Stimulated activated CD4-positive, alpha-beta T cell treated with anti-CD3 and anti-CD28 coated beads, Interleukin-1b, Interleukin-23, amount 100 ng/mL, for 1 hour (primary cell): ENCODE data around the gene PPFIBP1.
"Not testable (repeated sequence)": the region's sequence is repeated elsewhere in the genome, so short reads cannot be mapped to it uniquely, and the experiment has no call there.

Experiments
- DNase-seq, 2 donors: peaks; one replicate each; pipeline ENCODE4 v3.0.0-alpha.2; 2020; ENCODE audit warnings: low read depth in 2 of 2

Gene PPFIBP1

DNA sequence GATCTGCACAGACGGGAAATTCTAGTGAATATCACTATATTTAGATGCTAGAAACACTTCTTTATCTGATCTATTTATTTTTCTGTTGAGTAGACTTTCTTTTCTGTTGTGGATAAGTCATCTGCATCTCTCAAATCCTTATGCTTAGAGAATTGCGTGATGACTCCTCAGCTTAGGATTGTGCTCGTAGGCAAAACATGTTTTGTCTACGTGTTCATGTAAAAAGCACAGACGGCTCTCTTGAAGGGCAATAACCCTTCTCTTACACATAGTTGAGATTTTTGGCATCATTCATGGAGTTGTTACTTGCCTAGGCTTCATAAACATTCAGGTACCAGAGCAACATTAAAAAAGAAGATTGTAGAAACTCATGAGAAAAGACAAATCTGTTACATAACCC is 18.6 kb downstream of the PPFIBP1 start:
- DNase-seq = no peak

DNA sequence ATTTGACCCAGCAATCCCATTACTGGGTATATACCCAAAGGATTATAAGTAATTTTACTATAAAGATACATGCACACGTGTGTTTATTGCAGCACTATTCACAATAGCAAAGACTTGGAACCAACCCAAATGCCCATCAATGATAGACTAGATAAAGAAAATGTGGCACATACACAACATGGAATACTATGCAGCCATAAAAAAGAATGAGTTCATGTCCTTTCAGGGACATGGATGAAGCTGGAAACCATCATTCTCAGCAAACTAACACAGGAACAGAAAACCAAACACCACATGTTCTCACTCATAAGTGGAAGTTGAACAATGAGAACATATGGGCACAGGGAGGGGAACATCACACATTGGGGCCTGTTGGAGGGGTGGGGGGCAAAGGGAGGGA is 20.9 kb downstream of the PPFIBP1 start:
- DNase-seq = not testable (repeated sequence)

DNA sequence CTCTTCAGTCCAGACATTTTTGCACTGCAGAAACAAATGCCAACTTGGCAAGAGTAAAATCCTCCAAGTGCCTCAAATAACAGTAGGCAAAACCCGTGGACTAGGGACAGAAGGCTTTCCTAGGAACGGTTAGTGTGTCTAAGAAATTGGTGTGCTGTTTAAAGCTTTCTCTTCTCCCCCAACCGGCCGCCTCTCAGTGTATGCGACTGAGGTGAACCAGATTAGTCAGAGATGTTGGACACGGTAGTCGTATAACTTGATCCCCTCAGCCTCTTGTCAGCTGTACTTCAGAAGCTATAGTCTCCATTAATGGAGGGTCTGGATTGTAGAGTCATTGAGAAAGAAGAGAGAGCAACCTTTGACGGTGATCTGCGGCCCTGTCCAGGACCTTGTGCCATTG is 21.7 kb downstream of the PPFIBP1 start:
- DNase-seq = no peak

DNA sequence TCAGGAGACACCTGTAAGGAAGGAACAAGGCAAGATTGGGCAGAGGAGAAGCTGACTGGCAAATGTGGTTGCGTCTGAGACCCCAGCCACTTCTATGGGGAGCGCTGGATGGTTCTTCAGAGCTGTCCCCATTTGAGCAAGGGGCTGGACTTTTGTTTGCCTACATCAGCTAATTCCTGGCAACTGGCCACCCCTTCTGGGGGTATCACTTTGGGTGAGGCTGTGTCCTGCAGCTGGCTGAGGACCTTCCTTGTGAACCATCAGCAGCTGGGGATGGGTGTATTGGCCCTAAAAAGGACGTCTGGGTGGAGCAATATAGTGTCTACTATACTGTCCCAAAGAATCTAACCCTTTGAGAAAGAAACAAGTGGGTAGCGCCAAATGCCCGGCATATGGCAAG is 23.6 kb downstream of the PPFIBP1 start:
- no peak for DNase-seq

DNA sequence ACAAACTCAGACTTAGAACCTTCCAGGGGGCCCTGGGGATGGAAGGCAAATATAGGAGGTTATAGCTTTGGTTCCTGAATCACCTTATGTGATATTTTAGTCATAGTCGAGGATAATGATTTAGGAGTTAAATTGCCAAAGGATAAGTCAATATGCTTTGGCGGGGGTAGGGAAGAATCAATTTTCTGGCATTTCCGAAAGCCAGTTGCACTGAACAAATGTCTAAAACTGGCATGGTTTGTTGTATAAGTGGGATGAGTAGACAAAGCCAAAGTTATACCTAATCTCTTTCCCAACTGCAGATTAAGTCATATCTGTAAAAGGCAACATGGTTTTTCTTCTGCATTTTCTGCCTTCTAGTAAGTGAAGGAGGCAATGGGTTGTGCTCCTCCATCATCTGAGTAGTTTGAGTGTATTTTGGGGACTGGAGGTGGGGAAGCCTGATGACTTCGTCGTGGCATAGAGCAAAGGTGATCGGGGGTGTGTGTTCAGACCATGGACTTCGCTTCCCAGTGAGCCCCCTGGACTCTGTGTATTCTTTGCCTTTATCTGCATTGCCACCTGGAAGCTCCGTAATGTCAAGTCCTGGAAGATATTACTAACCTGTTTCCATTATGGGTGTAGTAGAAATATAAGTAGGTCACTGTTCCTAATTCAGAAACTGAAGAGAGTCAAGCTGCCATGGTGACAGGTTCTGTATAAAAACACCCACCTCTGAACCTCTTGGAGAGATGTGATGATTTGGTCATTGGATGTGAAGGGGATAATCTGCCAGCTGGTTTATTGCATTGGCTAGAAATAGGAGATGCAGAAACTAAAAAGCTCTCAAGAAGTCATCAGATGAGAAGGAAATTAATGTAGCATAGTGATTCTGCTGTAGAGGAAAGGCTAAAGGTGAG is 24.5 kb downstream of the PPFIBP1 start:
- DNase-seq = no peak

DNA sequence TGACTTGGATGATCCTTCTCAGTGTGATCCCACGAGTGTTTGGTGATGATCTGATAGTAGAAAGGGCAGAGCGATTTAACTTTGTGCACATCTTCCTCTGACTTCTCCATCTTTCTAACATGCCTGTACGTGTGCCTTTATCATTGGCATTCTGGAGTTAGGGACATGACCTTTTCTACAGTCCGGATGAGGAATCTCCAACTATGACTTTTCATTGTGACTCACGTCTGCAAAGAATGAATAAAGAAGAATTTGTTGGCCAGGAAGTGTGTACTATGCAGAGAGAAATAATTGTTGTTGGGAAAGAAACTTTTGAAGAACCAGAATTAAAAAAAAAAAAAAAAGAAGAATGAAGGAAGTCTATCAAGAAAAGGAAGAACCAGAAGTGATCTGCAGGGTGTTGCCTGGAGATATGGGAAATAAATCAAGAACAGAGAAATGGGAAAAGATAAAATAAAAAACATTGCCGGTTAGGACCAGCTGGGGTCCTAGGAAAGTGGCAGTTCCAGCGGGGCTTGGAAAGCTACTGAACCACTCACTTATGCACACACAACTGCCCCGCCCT is 25.3 kb downstream of the PPFIBP1 start:
- DNase-seq = no peak

DNA sequence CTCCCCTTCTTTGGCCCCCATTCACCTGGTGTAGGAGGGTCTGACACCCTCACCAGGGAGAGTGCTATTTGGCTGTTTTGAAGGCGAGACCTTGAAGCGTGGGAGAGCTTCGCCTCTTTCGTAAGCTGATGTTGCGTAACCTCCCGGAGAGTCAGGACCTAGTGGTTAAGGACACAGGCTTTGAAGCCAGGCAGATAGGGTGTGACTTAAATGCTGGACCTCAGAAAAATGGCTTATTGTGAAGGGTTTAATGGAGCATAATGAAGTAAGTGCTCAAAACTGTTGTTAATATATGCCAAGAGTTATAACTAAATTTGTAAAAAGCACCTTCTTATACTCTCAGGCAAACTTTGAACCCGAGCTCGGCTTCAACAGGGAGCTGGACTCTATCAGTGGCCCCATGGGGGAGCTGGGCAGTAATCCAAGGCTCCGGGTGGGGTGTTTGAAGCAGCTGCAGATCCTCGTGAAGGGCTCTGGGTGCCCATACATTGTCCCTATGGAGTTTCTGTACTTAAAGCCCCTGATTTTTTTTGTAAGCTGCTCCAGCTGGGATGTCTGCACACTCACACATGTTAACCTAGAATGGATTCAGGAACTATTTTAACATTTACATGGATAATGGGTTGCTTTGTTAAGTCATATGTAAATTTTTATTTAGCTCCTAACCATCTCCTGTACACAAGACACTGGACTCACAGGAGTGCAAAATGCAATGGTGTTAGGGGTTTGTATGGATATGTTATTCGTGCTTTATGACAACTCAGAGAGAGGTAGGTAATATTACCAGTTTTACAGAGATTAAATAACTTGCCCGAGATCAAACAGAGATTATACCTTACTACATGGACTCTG is 26.0 kb downstream of the PPFIBP1 start:
- no peak for DNase-seq

DNA sequence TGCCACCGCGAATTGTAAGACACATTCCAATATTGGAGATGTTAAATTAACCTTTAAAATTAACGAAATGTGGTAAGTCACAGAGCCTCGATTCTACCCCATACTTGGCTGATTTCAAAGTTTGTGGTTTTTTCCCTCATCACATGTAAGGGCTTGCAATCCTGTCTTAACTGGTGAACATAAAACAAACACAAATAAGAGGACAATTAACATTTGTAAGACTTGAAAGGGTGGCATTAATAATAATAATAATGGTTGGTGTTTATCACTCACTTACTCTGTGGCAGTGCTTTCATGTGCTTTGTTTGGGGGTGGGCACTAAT is 26.6 kb downstream of the PPFIBP1 start:
- no peak for DNase-seq

DNA sequence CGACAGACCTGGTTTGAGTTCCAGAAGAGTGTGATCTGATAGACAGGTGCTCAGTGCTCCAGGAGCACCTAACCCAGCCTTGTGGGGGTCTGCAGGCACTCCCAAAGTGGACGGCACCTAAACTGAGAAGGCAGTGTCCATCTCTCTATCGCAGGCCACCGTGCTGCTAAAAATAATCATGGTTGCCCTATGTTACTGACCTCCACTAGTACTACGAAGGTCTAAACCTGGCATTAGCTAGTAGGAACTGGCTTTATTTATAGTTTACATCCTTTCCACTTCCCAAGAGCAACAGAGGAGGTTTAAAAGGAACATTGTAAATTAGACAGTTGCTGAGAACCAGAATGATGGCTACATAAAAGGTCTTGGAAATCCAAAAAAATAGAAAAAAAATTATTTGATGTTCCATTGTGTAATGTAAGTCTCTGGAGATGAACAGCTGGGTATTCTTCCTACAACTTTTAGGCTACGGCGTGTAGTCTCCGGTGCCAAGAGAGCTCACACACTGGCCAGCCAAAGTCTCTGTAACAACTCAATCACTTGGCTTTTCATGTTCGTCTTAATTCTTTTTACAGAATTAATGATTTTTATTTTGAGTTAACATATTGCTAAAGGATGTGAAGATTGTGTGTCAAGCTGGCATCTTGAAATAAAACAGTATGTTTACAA is 27.3 kb downstream of the PPFIBP1 start:
- DNase-seq = no peak

DNA sequence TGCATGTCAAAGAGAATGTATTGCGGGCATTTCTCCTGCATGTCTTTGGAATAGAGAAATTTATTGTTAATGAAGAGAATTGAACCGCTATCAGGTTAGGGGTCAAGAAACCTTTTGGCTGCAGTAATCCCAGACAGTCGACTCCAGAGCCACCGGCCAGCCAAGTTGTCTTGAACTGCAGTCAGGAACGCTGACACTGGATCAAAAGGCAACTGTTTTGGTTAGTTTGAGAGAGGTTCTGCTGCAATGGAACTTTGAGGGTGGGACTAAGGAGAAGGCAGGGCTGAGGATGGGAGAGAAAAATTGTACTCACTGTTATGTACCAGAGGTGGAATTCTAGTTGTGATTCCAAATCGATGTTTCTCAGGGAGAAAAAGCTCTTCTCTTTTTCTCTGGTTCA is 28.2 kb downstream of the PPFIBP1 start:
- no peak for DNase-seq

DNA sequence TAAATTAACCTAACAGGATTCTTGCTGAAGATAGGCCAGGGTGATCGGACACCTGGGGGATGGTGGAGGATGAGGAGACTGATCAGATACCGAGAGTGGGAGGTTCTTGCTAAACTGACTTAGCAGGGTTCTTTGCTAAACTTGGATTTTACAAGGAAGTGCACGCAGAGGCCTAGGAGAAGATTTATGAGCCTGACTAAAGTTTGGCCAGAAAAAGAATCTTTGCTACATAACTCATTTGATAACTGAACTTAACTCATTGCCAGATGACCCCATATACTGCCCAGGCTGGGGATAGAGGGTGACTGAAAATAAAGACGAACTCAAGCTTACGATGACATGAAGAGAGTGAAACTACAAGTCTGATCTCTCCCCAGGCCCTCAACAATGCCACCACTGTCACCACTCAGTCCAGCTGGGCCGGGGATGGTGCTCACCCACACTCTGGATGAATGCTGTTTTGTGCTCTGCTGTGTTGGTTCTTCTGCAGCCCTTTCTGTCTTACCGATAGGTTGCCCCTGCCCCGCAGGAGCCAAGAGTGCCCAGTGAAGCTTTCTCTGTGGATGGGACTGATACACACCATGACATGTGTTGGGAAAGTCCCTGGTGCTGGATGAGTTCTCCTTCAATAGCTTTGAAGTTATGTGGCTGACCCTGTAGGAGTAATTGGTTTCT is 29.0 kb downstream of the PPFIBP1 start:
- DNase-seq = no peak

DNA sequence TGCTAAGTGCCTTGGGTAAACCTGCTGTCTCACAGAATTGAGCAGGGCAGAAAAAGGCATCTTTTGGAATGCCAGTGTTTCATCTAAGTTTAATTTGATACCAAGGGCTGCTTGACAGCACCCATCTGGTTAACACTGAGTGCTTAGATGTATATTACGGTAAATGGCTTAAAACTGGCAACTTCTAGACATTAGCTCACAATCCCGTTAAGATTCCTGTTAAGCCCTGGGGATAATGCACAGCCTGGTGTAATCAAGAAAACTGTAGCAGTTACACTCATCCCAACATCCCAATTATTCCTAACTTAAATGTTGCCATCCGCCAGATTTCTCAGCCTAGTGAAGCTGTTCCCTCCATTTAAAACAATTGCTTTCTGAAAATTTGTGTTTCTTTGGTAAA is 29.9 kb downstream of the PPFIBP1 start:
- DNase-seq = no peak

DNA sequence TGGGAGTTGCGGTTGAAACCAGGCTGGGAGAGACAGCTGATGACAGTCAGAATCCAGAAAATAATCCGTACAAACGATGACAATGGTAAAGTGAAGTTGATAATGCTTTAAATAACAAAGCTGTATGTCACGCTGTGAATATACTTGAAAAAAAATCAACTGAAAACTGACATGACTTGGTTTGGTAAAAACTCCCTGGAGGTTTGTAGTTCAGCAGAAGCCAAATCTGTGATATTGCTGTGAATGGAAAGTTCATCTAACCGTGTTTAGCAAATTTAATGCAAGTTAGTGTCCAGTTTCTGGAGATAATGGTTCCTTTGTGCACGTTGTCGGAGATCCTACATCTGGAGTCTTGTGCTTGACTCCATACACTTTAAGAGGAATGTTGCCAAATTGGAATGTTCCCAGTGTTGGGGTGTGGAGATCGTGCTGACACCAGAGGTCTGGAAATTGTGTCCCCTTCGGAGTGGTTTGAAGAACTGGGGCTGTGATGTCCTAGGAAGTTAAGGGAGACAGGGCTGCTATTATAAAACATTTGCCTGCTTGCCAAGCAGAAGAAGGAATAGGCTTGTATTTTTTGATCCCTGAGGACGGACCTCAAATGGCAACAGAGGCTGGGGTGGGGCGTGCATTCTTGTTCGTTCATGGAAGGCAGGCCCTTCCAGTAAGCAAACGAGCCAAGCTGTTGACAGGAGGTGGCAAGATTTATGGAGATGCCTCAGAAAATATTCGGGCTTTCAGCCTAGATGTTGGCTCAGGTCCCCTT is 30.6 kb downstream of the PPFIBP1 start:
- DNase-seq = no peak

DNA sequence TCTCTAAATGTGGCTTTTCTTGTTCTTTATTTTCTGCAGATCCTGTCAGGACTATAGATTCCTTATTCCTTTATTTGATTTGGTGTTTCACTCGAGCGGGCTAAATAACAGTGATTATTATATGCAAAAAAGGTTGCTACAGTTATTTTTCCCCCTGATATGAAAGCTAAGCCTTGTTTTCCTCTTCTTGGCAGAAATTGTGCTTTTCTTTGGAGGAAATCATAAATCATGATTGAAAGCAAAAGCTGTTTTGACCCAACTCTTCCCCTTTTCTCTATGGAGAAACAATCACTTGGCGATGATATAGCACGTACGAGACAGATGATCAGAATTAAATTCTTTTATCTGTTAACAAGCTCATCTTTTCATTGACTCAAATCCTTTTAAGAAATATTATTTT is 31.4 kb downstream of the PPFIBP1 start:
- DNase-seq = no peak

DNA sequence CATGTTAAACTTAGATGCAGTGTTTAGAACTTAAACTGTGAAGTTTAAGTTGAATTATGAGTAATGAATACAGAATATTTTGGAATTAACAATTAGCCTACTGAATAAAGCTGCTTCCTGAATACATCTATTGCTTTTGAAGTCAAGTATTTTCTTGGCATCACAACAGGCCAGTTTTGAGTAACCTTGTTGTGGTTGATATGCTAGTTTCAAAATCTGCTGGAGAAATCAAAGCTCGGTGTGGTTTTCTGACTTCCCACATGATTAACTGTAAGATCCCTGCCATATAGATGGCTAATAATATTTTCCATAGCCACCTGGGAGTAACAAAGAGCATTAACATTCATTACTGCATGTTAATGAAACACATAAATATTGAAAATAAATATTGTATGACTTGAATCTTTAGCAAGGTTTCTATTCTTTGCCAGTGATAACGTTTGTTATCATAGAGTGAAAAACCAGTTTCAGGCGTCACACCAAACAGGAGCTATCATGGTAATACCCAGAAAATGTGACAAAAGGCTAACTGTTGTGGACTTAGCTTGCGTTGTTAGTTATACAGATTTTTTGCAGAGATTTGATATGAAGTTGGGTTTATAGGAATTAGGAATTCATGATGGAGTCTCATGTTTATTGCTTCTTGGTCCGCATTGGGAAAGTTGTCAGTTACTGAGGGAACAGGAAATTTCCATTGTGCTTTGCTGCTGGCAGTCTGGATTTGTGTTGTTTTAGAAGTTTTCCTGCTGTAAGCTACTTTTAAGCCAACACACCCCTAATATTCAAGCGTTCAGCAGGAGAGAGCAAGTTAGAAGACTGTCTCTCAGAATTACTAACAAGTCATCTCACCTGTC is 32.1 kb downstream of the PPFIBP1 start:
- no peak for DNase-seq

DNA sequence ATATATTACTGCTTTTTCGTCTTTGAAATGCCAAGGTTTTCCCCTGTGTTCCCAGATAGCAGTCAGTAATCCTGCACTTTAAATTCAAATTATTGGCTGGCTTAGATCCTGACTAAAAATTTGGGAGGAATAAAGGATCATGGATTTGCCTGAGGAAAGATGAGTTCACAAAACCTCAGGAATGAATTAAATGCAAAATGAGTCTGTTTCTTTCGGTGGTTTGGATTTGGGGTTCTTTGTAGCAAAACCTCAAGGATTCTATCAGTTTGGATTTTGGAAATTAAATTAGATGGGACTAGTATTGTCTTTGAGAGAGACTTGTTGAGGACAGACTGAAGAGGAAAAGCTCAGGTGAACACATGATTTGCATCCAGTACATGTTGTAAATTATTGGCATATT is 36.1 kb downstream of the PPFIBP1 start:
- no peak for DNase-seq

DNA sequence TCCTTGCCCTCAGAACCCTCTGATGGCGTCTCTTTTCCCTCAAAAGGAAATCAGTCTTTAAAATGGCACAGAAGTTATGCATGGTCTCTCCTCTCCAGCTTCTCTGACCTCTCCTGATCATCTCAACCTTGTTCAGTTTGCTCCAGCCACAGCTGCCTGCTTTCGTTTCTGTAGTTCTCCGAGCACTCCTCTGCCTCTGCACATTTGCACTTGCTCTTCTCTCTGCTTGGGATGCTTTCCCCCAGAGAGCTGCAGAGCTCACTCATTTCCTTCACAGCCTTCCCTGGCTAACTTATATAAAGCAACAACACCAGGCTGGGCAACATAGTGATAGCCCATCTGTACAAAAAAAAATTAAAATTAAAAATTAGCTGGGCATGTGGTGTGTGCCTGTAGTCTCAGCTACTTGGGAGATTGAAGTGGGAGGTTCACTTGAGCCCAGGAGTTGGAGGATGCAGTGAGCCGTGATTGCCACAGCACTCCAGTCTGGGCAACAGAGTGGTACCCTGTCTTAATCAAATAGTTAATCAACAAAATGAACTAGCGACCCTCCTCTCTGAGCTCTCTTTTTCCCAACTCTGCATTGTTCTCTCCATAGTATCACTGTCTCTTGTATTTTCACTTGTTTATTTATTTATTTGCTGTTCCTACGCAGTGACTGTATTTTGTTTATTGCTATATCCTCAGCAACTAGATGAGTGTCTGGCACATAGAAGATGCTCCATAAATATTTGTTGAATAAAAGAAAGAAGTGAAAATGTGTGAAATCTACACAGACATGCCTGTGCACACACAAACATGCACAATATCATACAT is 37.7 kb downstream of the PPFIBP1 start:
- DNase-seq = no peak

DNA sequence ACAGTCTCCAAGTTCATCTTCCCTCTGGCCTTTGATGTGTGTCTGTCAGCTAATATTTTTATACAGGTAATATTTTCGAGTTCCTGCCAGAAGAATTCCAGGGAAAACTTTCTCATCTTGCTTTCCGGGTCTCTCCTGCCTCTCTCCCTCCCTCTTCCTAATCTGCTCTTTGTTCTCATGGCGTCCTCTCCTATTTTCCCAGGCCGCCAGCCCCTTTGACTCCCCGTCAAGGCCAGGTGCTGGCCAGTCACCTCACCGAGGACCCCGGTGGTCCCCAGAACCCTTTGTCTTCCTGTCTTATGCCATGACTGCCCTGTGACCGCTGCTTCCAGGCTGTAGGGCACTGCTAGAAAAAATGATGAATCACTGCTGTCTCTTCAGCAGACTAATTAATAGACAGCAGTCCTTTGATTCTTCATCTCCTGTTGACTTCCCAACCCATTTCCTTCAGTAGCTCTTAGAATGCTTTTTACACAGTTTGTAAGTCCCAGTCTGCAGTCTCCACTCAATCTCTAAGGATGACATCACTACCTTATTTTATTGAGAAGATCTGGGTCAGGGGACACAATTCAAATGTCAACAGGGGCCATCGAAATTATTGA is 40.7 kb downstream of the PPFIBP1 start:
- no peak for DNase-seq

DNA sequence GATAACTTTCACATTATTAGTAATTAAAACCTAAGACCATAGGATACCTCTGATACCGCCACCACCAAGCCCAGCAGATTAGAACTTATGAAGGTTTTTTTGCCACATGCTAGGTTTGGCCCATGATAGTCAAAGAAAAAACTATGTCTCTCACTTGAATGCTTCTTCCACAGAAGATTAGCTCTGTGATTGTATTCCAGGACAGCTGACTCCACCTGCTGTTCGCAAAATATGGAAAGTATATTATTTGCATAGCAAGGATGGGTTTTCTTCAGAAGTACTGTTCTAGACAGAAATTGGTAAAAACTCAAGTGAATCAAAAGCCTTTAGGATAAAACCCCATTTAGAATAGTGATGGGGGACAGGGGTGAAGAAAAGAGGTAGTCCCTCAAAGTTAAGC is 42.2 kb downstream of the PPFIBP1 start:
- no peak for DNase-seq
